Stimulated activated CD4-positive, alpha-beta T cell treated with anti-CD3 and anti-CD28 coated beads, Interleukin-1b, Interleukin-23, amount 100 ng/mL, for 48 hours (primary cell): Measurements from ENCODE around the gene RABGAP1L.
"Not testable (repeated sequence)": the region's sequence is repeated elsewhere in the genome, so short reads cannot be mapped to it uniquely, and the experiment has no call there.

Experiments used
- DNase-seq: peaks from one replicate; pipeline ENCODE4 v3.0.0-alpha.2; 2020

RABGAP1L gene

GRCh38 chr1:175019524-175019923 lies 860.2 kb downstream of the RABGAP1L start:
- no peak for DNase-seq

GRCh38 chr1:175023043-175023921 lies 864.0 kb downstream of the RABGAP1L start, which contains the start of gene MRPS14:
MRPS14 (minus strand) TSS chr1:175023425; CDS start chr1:175023408, 17 bp downstream.
- DNase-seq = peak; percentile 99

GRCh38 chr1:175023922-175024242 lies 864.6 kb downstream of the RABGAP1L start:
- DNase-seq = not testable (repeated sequence)

- DNase-seq = no peak
These were observed 865.5 kb downstream of the RABGAP1L start for GRCh38 chr1:175024773-175025172.

GRCh38 chr1:175033953-175034352 lies 874.6 kb downstream of the RABGAP1L start:
- DNase-seq = no peak

GRCh38 chr1:175034775-175035174 lies 875.5 kb downstream of the RABGAP1L start:
- no peak for DNase-seq

- no peak for DNase-seq
These were observed 876.5 kb downstream of the RABGAP1L start for GRCh38 chr1:175035865-175036264.

- no peak for DNase-seq
These were observed 877.2 kb downstream of the RABGAP1L start for GRCh38 chr1:175036476-175036875.

- no peak for DNase-seq
These were observed 878.1 kb downstream of the RABGAP1L start for GRCh38 chr1:175037416-175037815.

GRCh38 chr1:175040324-175040879 lies 881.1 kb downstream of the RABGAP1L start:
- DNase-seq = no peak

- no peak for DNase-seq
These were observed 883.3 kb downstream of the RABGAP1L start for GRCh38 chr1:175042650-175043049.

GRCh38 chr1:175043824-175044223 lies 884.5 kb downstream of the RABGAP1L start:
- no peak for DNase-seq

- not testable (repeated sequence) for DNase-seq
These were observed 885.3 kb downstream of the RABGAP1L start for GRCh38 chr1:175044591-175044990.
